ENCODE data around the gene ACVR1. TPM values are rescaled to one million over a fixed set of nuclear protein-coding genes. Genes with fewer than 3 reads are reported as not detected.

The ACVR1 gene
- total RNA-seq, 2 experiments from 2014 or later = 6.4 to 7.1 TPM

DNA sequence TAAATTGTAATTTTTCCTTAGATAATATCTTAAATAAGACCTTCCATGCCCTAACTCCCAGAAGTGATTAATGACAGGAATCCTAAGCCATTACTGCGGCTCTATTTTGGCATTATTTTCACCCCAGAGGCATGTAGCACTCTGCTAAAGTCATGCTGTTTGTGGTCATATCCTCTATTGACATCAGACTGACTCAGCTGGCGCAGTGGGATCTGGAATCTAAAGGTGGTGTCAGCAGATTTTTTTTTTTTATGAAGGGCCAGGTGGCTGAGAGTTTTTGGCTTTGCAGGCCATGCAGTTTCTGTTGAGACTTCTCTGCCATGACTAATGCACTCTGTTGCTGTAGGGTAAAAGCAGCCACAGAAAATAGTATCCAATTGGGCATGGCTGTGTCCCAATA, 183.4 kb downstream of the ACVR1 start:
- H3K36me3 Mint-ChIP-seq = no peaks in the 10 kb centered on the region
- H3K9me3 Mint-ChIP-seq = no peaks in the 10 kb centered on the region
- no peak overlapping the region for H3K27ac Mint-ChIP-seq
- no peaks in the 10 kb centered on the region for H3K27me3 Mint-ChIP-seq
- DNase-seq = no peak
- no peaks in the 10 kb centered on the region for H3K4me1 Mint-ChIP-seq
- H3K4me3 Mint-ChIP-seq = no peak overlapping the region

- DNase-seq = no peak
- Mint-ChIP-seq H3K27me3 (no peaks in the 10 kb centered on the region), H3K27ac (no peak overlapping the region), H3K4me1 (no peaks in the 10 kb centered on the region), H3K9me3 (no peaks in the 10 kb centered on the region), H3K36me3 (no peaks in the 10 kb centered on the region), H3K4me3 (no peak overlapping the region)
Measured at GRCh38 chr2:157691695-157692094, 184.4 kb downstream of the ACVR1 start.

GRCh38 chr2:157691131-157691530, 185.0 kb downstream of the ACVR1 start:
- Mint-ChIP-seq H3K36me3 (no peaks in the 10 kb centered on the region), H3K4me3 (no peak overlapping the region), H3K27me3 (no peaks in the 10 kb centered on the region), H3K4me1 (no peaks in the 10 kb centered on the region), H3K27ac (no peak overlapping the region), H3K9me3 (no peaks in the 10 kb centered on the region)
- DNase-seq = no peak

Other genes starting within 250 kb of the ACVR1 start
- 1 to 10 TPM in 1 of 2 experiments, under 1 TPM in 1; 0.99 to 1.0 TPM for gene ACVR1C, start 247.5 kb downstream of the ACVR1 start, total RNA-seq
- gene UPP2, start 225.5 kb upstream of the ACVR1 start, total RNA-seq = not detected

Measured in activated naive CD8-positive, alpha-beta T cell treated with anti-CD3 and anti-CD28 coated beads for 36 hours (primary cell).